Stimulated activated CD4-positive, alpha-beta T cell treated with anti-CD3 and anti-CD28 coated beads, Interleukin-2, amount 100 ng/mL, for 4 hours (primary cell): ENCODE measurements around the gene CDH7.

ENCODE experiments used
- DNase-seq: peaks from one replicate; pipeline ENCODE4 v3.0.0-alpha.2; 2020; ENCODE audit warnings: low read depth

Gene CDH7

DNA sequence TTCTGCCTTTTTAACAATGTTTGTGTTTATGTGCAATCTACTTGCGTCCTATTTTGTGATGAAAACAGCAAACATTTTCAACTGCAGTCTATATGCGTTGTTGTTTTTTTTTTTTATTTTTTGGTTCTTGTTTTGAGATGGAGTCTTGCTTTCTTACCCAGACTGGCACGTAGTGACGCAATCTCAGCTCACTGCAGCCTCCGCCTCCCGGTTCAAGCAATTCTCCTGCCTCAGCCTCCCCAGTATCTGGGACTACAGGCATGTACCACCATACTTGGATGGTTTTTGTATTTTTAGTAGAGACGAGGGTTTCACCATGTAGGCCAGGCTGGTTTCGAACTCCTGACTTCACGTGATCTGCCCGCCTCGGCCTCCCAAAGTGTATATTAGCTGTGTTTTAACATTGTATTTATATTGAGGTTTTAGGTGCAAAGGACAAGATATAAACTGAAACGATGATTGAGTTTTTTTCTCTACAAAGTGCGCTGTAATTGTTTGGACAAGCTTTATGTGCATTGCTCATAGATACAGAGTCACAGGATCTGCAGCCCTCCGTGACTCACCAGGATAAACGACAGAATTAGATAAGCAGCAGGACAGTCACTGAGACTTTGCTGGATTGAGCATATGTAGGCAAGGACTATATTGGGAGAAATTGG lies 17.4 kb downstream of the CDH7 start:
- DNase-seq, result no peak

DNA sequence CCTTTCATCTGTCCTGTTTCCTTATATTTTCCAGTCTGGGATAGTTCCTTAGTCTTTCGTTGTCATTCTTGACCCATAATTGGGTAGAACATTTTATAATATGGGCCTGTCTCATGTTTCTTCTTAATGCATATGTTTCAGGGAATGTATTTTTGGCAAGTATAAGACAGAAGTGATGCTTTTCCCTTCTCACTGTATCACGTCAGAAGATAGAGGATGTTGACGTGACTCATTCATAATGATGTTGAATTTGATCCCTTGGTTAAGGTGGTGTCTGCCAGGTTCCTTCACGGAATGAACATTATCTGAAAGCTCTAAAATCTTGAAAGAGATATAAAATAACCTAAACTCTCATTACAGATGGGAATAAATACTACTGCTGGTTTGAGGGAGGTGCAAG lies 18.8 kb downstream of the CDH7 start:
- DNase-seq, result no peak

DNA sequence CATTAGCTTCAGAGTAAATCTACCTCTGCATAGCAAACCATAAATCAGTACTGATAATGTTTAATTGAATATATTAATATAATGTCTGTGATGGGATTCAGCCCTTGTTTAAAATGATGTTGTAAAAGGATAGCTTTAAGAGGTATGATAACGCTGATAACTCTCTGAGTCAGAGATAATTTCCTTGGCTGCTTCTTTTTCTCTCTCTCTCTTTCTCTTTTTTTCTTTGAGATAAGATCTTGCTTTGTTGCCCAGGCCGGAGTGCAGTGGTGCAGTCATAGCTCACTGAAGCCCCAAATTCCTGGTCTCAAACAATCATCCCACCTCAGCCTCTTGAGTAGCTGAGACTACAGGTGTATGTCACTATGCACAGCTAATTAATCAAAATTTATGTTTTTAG lies 35.7 kb downstream of the CDH7 start:
- DNase-seq, result no peak

DNA sequence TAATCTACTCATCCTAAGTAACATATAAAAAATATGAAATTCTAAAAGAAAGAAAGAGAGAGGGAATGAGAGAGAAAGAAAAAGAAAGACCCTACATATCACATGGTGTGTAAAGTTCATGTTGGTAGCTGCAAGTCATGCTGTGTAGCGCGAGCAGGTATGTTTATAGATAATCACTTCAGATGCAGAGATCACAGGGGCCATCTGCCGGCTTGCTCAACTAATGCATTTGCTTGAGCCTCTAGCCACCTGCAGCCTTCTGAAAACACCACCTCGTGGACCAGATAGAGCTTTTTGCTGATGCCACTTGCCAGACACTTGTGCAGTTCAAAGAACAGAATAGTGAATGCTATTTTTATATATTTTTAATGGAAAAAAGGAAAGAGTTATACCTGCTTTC lies 37.6 kb downstream of the CDH7 start:
- no peak for DNase-seq

DNA sequence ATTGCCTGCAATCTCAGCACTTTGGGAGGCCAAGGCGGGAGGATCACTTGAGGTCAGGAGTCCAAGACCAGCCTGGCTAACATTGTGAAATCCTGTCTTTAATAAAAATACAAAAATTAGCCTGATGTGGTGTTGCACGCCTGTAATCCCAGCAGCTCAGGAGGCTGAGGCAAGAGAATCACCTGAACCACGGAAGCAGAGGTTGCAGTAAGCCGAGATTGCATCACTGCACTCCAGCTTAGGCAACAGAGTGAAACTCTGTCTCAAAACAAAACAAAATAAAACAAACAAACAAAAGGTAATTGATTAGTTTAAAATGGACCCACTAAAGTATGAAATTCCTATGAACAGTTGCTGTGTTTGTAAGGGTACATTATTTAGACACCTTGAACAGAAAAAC lies 39.8 kb downstream of the CDH7 start:
- no peak for DNase-seq

DNA sequence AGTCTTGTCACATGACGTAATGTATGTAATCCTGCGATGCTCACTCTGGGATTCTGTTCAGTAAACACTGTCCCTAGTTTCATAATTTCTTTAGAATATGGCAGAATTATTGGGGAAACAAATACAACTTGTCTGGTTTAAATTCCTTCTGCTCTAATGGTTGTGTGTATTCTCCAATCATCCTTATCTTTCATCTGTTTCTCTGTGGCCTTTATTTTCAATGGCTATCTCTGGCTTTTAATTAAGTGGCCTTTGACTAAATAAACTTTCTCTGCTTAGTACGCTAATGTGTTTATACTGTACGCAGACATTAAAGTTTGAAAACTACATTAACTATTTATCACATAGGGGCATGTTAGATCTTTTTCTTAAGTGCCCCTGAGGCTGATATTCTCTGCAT lies 40.9 kb downstream of the CDH7 start:
- DNase-seq, result no peak

DNA sequence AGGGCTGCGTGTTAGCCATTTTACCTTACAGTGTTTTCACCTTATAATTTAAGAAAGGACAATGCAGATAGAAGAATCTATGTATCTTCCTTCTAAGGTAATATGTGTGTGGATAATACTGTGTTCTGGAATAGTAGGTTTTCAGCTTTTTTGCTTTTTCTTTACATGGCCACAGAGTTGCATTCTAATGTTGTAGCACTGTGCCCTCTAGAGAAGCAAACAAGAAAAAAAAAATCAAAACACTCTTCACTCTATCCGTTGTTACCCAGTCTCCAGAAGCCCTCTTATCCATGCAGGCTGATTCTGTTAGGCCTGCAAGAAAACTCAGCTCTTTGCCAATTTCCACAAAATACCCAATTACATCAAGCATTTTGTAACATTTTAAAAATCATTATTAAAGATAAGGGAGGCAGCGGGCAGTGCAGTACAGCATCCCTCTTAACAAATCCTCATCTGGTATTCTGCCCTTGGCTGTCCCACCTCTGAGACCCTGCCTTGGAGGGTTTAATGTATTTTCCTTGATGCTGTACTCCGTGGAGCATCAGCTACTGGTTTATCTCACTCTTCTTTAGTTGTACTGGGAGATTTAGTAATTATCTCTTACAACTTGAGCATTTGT lies 41.8 kb downstream of the CDH7 start:
- DNase-seq, result no peak

DNA sequence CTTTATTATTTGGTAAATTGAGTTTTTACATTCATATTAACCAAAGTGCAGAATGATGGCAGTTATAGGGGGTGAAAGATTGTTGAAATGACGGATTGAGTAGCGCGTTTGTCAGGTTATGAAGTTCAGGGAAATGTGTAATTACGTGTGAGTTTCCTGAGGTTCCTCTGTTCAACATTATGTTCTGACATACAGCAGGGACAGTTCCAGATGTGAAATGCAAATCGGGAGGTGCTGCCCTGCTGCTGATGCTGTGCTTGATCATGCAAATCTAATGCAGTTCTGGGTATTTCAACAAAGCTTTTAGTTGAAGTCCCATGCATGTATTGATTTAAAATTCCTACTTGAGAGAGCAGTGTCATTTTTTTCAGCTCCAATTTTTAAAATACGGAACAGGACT lies 57.9 kb downstream of the CDH7 start:
- no peak for DNase-seq

DNA sequence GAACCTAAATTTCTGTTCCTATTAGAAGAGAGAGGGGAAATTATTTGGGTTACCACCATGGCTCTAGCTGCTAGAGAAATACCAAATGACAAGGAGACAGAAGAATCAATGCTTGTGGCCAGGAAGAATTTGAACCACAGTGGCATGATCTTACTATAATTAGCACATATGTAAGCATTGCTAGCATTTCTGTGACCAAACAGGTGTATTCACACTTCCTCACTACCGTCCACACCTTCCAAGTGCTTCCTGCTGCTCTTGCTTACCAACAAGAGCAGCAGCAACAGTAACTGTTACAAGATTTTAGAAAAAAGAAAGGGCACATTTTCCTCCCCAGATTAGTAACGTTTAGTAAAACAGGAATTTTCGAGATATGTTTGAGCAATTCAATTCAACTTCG lies 60.5 kb downstream of the CDH7 start:
- DNase-seq, result no peak

DNA sequence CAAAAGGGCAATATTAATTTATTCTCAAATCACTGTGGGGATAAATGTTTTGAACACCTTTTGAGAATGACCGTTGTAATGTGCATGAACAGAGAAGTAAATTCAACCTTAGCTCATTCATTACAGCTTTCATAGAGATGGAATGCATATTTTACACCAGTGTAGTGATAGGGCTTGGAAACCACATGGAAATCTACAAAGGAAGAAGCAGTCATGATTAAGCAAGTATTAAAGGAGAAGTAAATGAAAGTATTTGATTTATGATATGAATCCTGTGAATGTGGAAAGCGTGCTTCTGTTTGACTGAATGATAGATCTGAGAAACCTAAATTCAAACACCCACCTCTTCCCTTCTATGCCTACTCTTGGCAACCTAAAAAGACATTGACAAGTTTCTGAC lies 64.7 kb downstream of the CDH7 start:
- no peak for DNase-seq

DNA sequence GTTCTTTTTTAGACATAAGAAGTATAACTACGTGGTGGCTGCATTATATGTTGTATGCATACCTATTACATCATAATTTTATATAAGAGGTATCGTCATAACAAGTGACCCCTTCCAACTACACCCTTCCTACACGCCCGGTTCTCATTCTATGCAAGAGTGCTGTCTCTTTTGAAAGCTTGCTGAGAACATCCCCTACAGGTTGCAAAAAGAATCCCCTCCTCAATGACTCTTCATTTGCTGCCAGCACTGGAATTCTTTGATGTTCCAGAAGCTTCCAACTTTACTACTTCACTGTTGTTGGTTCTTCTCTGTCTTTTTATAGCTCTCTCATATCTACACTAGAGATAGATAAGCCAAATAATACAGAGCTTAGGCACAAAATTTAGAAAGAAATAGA lies 66.4 kb downstream of the CDH7 start:
- DNase-seq, result no peak

DNA sequence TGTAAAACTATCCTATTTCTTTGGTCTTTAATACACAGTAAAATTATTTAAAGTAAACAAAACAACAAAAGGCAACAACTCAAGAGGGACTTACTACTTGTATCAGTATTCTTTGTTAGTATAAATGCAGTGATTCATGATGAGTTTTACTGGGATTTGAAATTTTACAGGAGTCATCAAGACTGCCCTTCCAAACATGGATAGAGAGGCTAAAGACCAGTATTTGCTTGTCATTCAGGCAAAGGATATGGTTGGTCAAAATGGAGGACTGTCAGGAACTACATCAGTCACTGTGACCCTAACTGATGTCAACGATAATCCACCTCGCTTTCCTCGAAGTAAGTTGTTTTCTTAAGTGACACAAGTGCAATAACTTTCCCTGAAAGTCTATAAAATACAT lies 71.1 kb downstream of the CDH7 start:
- DNase-seq, result no peak

DNA sequence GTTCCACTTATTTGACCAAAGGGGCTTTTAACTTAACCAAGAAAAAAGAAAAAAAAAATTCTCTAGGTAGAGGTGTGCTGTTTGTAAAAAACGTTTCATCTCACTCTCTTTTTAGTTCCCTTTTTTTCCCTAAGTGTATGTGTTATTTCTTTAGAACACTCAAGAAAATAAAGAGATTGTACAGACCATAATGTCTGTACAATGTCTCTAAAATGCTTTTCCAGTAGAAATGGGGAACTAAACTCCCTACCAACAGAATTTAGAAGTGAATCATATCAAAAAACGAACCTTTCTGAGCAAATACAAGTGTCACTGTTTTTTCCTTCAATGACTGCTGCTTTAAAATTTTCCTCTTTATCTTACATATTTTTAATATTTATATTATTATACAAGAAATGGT lies 72.0 kb downstream of the CDH7 start:
- no peak for DNase-seq

DNA sequence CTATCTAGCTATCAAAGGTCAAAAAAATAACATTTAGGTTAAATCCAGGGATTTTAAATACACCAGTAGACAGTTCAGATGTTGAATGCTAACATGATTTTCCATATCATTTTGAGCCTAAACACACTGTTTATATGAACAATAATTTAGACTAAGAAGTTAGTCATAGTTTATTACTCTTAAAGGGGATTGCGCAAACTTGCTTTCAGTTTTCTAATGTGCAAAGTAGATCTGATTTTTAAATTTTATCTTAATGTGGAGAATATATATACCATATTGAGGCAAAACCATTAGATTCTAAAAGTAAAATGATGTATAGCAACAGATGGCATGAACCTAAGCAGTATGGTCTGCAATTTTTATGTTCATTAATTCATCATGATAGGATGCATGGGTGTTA lies 76.6 kb downstream of the CDH7 start:
- DNase-seq, result no peak

DNA sequence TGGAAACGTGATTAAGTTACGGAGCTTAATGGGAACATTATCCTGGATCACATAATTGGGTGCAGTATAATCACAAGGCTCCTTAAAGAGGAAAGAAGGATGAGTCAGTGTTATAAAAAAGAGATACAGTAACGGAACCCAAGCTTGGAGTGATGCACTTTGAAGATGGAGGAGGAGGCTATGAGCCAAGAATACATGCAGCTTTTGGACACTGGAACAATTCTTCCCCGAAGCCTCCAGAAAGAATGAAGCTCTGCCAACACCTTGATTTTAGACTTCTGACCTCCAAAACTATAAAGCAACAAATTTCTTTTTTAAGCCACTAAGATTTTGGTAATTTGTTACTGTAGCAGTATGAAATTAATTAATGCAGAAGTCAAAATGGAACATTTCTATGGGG lies 85.1 kb downstream of the CDH7 start:
- no peak for DNase-seq

DNA sequence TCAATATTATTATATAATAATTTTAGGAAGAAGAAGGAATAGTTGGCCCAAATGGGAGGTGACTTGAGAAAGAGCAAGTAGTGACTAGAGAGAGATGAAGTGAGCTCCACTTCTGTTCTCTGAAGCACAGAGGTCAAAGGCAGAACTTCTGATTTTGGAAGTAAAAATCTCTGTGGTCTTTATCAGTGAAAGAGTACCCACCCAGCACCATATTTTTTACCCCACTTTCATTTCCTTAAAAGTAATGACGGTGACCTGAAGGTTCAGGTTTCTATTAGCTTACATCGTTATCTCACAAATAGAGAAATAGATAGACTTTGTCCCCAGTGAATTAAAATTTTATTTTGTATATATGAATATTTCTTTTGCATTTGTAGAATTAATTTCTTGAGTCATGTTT lies 95.3 kb downstream of the CDH7 start:
- DNase-seq, result no peak

DNA sequence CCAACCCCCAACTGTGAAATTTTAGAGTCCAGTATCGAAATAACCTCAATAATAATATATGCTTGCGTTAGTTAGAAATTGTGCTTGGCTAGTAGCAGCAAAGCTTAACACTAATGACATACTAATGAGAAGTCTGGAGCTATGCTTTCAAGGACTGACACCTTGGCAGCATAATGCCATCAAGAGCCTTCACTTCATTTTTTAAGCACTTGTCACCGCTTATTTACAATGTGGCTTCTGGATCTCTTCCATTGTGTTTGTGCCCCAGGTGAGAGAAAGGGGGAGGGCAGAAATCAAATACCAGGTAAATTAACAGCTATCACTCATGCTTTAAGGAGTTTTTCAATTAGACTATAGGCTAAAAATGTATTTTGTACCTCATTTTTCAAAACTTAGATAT lies 101.5 kb downstream of the CDH7 start:
- DNase-seq, result no peak

DNA sequence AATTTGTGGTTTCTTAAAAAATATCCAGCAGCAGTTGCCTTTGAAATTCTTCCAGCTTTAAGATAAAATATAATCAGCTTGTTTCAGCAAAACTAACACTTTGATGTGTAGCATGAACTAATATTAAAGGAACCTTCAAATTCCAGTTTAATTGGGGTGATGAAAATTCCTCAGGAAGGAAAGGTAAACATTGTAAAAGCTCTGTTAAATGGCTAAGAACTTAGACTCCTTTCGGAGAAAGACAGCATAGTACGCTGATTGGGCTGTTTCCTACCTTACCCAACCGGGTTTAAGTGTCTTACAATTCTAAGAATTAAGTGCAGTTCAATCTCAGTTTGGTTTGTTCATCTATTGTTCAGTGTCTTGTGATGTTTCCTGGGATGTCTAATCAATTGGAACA lies 108.3 kb downstream of the CDH7 start:
- DNase-seq, result no peak

DNA sequence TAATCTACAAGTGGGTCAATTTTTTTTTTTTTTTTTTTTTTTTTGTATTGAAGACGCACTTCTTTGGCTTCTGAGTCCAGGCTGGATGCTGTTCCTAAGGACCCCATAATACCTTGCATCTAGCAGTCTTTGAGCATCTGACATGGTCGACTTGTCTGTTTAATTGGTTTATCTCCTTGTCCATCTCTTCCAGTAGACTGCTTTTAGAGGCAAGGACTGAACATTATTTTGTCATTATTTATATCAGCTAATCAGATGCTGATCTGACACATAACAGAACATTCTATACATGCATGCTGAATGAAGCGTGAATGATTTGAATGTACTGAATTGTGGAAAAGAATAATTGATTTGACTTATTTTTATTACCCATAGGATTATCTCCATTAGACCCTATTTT lies 118.7 kb downstream of the CDH7 start:
- no peak for DNase-seq

DNA sequence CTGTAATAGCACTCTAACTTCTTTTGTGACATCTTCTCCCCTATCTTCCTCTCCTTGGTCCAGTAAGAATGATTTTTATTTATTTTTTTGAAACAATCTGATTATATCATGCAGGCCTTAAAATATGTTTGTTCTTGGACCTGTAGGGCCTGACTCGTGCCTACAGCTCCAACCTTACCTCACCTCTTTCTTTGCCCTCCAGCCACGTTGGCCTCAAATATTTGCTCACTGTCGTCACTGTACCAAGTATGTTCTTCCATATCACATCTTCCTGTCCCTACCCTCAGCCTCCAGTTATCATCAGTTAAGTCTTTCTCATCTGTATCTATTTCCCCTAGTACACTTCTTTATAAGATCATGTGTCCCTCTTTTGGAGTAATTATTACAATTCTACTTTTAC lies 125.5 kb downstream of the CDH7 start:
- no peak for DNase-seq

DNA sequence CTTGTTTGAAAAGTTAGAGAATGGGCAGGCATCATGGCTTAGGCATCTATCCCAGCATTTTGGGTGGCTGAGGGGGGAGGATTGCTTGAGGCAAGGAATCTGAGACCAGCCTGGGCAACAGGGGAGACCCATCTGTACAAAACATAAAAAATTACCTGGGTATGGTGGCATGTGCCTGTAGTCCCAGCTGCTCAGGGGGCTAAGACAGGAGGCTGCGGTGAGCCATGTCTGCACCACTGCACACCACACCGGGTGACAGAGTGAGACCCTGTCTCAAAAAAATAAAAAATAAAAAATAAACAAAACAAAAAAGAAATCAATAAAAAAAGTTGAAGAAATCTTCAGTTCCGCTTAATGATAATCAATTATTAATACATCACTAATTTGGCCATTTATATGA lies 146.5 kb downstream of the CDH7 start:
- DNase-seq, result no peak

DNA sequence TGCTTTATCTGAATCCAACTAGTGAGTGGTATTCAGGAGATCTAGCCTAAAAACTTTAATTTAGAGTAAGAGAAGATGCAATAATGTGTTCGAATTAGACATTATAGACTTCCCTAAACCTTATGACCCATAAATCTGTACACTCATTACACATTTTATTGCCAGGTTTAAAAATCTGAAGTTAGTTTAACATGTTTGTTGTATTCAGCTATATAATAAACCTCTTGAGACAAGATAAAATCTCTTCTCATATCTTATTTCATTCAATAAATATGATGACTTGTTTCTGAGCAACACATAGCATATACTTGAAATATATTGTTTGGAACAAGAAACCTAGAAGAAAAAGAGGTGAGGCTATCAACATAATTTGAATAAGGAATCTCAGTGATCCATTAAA lies 150.7 kb downstream of the CDH7 start:
- DNase-seq, result no peak

DNA sequence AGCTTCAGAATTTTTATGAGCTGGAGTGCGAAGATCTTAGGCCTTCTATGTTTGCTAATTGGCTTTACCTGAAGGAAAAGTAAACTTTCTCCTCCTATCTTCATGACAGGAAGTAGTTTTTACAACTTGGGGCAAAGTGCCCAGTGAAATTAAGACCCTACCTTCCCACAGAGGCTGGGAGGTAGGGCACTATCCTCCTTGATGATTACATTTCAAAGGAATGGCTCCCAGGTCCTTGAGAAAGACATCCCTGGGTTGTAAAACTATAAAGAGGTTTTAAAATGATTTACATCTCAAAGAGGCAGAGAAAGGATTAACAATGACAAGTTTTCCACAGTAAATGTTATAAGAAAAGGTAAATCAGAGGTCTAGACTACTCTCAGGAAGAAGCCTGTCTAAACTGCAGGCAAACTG lies 155.8 kb downstream of the CDH7 start:
- no peak for DNase-seq

DNA sequence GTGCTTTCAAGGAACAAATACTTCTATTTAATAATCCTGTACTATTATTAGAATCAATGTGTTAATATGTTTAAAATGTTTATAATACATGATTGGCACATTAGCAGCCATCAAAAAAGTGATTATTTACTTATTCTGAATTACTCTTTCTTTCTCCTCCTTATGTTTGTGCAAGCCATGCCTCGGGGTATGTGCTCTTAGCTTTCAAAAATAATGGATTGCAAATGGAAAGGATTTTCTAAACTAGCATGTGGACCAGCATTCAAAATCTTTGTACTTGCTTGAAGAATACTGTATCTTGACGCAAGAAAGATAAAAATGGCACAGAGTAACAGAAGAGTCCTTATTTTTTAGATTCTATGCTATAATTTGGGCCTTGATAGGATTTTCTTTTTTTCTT lies 156.5 kb downstream of the CDH7 start:
- DNase-seq, result no peak

DNA sequence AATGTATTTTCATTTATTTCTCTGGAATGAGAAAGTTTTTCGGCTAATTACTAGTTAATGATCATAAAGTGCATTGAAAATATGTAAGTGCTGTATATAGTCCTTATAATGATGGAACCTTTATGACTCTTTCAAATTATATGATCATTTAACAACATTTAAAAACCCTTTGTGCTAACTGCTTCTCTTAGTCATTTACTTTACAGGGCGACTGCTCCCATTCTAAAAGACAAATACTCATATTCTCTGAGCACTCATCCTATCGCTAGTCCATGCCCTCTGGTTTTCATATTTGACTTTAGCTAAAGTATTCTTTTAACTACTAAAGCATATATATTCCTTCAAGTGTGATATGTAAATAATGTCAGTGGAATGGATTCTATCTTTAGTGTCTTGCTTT lies 168.2 kb downstream of the CDH7 start:
- no peak for DNase-seq
